A673 (cell line): Measurements from ENCODE around the gene ICOSLG. TPM values are rescaled to one million over a fixed set of nuclear protein-coding genes. Genes with fewer than 3 reads are reported as not detected.

ENCODE experiments used
- BruUV-seq: library from RNA; stranded (reverse); fragments of 400-500 nt; replicated peaks from 2 replicates; lab custom pipeline; 2021; lab: Mats Ljungman, UMichigan
- CTCF ChIA-PET: fragments of 300-600 bp; sonication (Branson Sonifier 250); formaldehyde crosslinking; loops from one replicate; lab custom pipeline; 2022; ENCODE audit warnings: antibody characterized with exemption; lab: Charles Lee
- POLR2A ChIA-PET: fragments of 300-600 bp; sonication (Branson Sonifier 250); formaldehyde crosslinking; loops from one replicate; lab custom pipeline; 2022; ENCODE audit warnings: antibody characterized with exemption; ENCODE audit not compliant: low non-redundant PET; lab: Charles Lee
- DNase-seq: peaks from one replicate; pipeline ENCODE4 v3.0.0-alpha.2; 2015; ENCODE audit warnings: low spot score
- H3K27ac ChIP-seq: fragments of 200-600 bp; sonication (generic); 2 replicates; pipeline ENCODE4 v1.5.1; 2016; ENCODE audit warnings: mixed run types, low read depth, mild to moderate bottlenecking, mixed read lengths, antibody characterized with exemption, low read length; ENCODE audit not compliant: poor library complexity, severe bottlenecking
- H3K27me3 ChIP-seq: fragments of 200-600 bp; sonication (generic); replicated peaks from 2 replicates; pipeline ENCODE4 v1.6.1; 2017; ENCODE audit warnings: mixed run types, low read depth, mild to moderate bottlenecking, mixed read lengths, antibody characterized with exemption, low read length; ENCODE audit not compliant: insufficient read depth, poor library complexity
- H3K36me3 ChIP-seq: fragments of 200-600 bp; sonication (generic); 2 replicates; pipeline ENCODE4 v1.6.1; 2016; ENCODE audit warnings: mixed run types, mild to moderate bottlenecking, mixed read lengths, antibody characterized with exemption, low read length; ENCODE audit not compliant: insufficient read depth, poor library complexity, severe bottlenecking
- H3K4me1 ChIP-seq: fragments of 200-600 bp; sonication (generic); 2 replicates; pipeline ENCODE4 v1.6.1; 2017; ENCODE audit warnings: mixed run types, mild to moderate bottlenecking, mixed read lengths, antibody characterized with exemption, low read length; ENCODE audit not compliant: insufficient read depth, poor library complexity, severe bottlenecking
- H3K4me3 ChIP-seq: fragments of 200-600 bp; sonication (generic); 2 replicates; pipeline ENCODE4 v1.5.1; 2016; ENCODE audit warnings: low read depth, mixed run types, mild to moderate bottlenecking, mixed read lengths, low read length; ENCODE audit not compliant: poor library complexity, severe bottlenecking
- H3K9me3 ChIP-seq: fragments of 200-600 bp; sonication (generic); 2 replicates; pipeline ENCODE4 v1.6.1; 2016; ENCODE audit warnings: mixed run types, low read depth, mild to moderate bottlenecking, mixed read lengths, antibody characterized with exemption, low read length; ENCODE audit not compliant: poor library complexity, severe bottlenecking
- CTCF ChIP-seq: fragments of 300-800, 200-600 bp; sonication (generic); conservative IDR thresholded peaks from 2 replicates; pipeline ENCODE4 v1.5.1; 2017; ENCODE audit warnings: low read depth, mild to moderate bottlenecking, antibody characterized with exemption, low read length, moderate library complexity, mixed read lengths
- EZH2 ChIP-seq: fragments of 200-600 bp; sonication (generic); IDR thresholded peaks from 2 replicates; pipeline ENCODE4 v1.6.1; 2017; ENCODE audit warnings: borderline replicate concordance, low read depth, mild to moderate bottlenecking, mixed read lengths, antibody characterized with exemption, low read length; ENCODE audit not compliant: poor library complexity, severe bottlenecking
- intact Hi-C: fragments of 100-400 bp; cut with micrococcal nuclease; formaldehyde crosslinking; loops from one replicate; pipeline ENCODE4 v1.10.0; 2022; ENCODE audit not compliant: unreplicated experiment
- total RNA-seq: library from RNA; stranded (reverse); gene quantifications from 2 replicates; pipeline ENCODE4 v1.2.3, GENCODE V29; 2021

The ICOSLG gene
- total RNA-seq, 1 experiment from 2014 or later: 0.69 TPM

- Histone ChIP-seq H3K4me1 (no peaks in the 10 kb centered on the region), H3K36me3 (no peaks in the 10 kb centered on the region), H3K27ac (no peak overlapping the region), H3K9me3 (no peaks in the 10 kb centered on the region), H3K4me3 (no peak overlapping the region), H3K27me3 (no peaks in the 10 kb centered on the region)
- DNase-seq: no peak
- ChIA-PET CTCF (no interaction called here), POLR2A (no interaction called here)
- no peak for TF ChIP-seq CTCF
- no TSS peak for BruUV-seq
- intact Hi-C loops: no loop called here
These were observed 32.3 kb upstream of the ICOSLG start for GRCh38 chr21:44273046-44273445.

DNA sequence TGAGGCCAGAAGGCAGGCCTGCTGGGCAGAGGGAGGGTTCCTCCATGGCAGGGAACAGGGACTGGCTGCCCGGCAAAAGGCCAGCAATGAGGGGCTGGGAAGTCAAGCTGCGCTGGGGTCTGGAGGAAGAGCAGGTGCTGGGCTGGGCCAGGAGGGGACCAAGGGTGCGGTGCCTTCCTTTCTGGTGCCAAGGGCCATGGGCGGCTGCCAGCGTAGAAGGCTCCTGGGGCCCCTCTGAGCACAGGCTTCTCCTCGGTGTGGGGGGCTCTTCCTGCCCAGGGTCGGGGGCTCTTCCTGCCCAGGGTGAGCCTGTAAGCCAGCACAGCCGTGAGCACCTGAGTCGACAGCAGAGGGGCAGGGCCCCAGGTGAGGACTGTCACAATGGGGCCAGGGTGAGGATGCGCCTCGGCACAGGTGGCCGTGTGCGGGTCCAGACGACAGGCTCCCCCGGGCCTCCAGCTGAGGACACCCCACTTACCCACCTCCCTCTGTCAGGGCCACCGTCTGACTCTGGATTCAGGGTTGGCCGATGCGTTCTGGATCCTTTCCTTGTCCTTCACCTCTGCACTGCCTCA is 31.6 kb upstream of the ICOSLG start:
- no peak overlapping the region for H3K4me3 ChIP-seq
- no peak overlapping the region for H3K27ac ChIP-seq
- H3K9me3 ChIP-seq: no peaks in the 10 kb centered on the region
- H3K27me3 ChIP-seq: no peaks in the 10 kb centered on the region
- POLR2A ChIA-PET: no interaction called here
- BruUV-seq: no TSS peak
- TF ChIP-seq CTCF: no peak
- no peak for TF ChIP-seq EZH2
- H3K36me3 ChIP-seq: no peaks in the 10 kb centered on the region
- CTCF ChIA-PET: no interaction called here
- no peak for DNase-seq
- intact Hi-C loops: no loop called here
- H3K4me1 ChIP-seq: no peaks in the 10 kb centered on the region

DNA sequence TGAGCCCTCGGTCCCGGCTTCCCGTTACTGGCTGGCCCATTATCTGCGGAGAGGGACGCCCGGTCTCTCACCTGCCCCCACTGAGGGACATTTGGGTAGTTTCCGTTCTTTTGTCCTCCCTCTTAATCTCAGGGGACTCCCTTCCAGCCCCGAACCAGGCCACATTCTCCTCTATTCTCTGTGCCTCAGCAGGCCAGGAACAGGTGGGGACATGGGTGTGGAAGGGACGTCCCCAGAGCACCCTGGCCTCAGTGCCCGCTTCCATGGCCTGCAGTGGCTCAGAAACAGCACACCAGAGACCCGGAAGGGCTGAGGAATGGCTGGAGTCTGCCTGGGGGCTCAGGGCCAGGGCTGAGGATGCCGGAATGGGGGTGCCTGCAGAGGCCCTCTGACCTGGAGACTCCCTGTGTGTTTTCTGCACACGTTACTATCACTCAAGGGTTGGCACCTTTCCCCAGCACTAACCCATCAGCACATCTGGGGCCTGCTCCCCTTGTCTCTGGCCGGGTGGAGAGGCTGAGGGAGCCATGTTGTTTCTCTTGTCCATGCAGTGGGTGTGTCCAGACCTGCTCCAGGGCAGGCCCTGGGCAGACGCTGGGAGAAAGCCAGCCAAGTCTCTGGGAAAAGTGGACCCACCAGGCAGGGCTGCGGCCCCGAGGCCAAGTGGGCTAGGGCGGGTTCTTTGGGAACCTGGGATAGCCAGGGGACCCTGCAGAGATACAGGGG is 31.0 kb upstream of the ICOSLG start:
- no TSS peak for BruUV-seq

More for the DNA sequence above, 31.0 kb upstream of the ICOSLG start:
- Histone ChIP-seq H3K9me3 (no peaks in the 10 kb centered on the region), H3K4me1 (no peaks in the 10 kb centered on the region), H3K27ac (no peak overlapping the region), H3K36me3 (no peaks in the 10 kb centered on the region), H3K27me3 (no peaks in the 10 kb centered on the region), H3K4me3 (no peak overlapping the region)
- ChIA-PET CTCF (no interaction called here), POLR2A (no interaction called here)
- TF ChIP-seq EZH2 (no peak), CTCF (no peak)
- DNase-seq: no peak
- intact Hi-C loops: no loop called here
